GM11168 (cell line): ENCODE data around the gene ADCY9.

Source experiments
- in situ Hi-C: fragments of 300-500 bp; cut with MboI; formaldehyde crosslinking; loops from one replicate; pipeline ENCODE4 v1.12.0; 2022; ENCODE audit warnings: low sequenced_read_pairs; ENCODE audit not compliant: unreplicated experiment

The ADCY9 gene

GRCh38 chr16:4124535-4125294, 8.5 kb upstream of the ADCY9 start:
- in situ Hi-C loops: no loop called here

GRCh38 chr16:4123616-4124300, 7.5 kb upstream of the ADCY9 start:
- in situ Hi-C loops: no loop called here

- in situ Hi-C loops: no loop called here
Observed at GRCh38 chr16:4120176-4120575, 3.9 kb upstream of the ADCY9 start.

- in situ Hi-C loops: no loop called here
Observed at GRCh38 chr16:4117250-4117578, 972 bp upstream of the ADCY9 start.

GRCh38 chr16:4115949-4116318, 308 bp downstream of the ADCY9 start:
- in situ Hi-C loops: no loop called here

- in situ Hi-C loops: no loop called here
Observed at GRCh38 chr16:4115209-4115948, 863 bp downstream of the ADCY9 start.

GRCh38 chr16:4114257-4115208, 1.7 kb downstream of the ADCY9 start:
- in situ Hi-C loops: no loop called here

- in situ Hi-C loops: no loop called here
Observed at GRCh38 chr16:4113358-4114256, 2.6 kb downstream of the ADCY9 start.

GRCh38 chr16:4111748-4112696, 4.2 kb downstream of the ADCY9 start:
- in situ Hi-C loops: no loop called here

GRCh38 chr16:4110680-4111079, 5.6 kb downstream of the ADCY9 start:
- in situ Hi-C loops: no loop called here

GRCh38 chr16:4110065-4110464, 6.2 kb downstream of the ADCY9 start:
- in situ Hi-C loops: no loop called here

- in situ Hi-C loops: no loop called here
Observed at GRCh38 chr16:4109250-4109736, 6.9 kb downstream of the ADCY9 start.

GRCh38 chr16:4106516-4106915, 9.7 kb downstream of the ADCY9 start:
- in situ Hi-C loops: no loop called here

- in situ Hi-C loops: no loop called here
Observed at GRCh38 chr16:4105848-4106247, 10.4 kb downstream of the ADCY9 start.

- in situ Hi-C loops: no loop called here
Observed at GRCh38 chr16:4103745-4104144, 12.5 kb downstream of the ADCY9 start.

GRCh38 chr16:4101421-4102219, 14.6 kb downstream of the ADCY9 start:
- in situ Hi-C loops: no loop called here

- in situ Hi-C loops: no loop called here
Observed at GRCh38 chr16:4098501-4098900, 17.7 kb downstream of the ADCY9 start.
